Epidermal melanocyte (primary cell): ENCODE results near the gene DEGS2.

Source experiments
- DNase-seq: peaks from one replicate; pipeline ENCODE4 v3.0.0; 2011; ENCODE audit warnings: low spot score; ENCODE audit not compliant: insufficient read length

DEGS2 gene

GRCh38 chr14:100115236-100115635 is 44.2 kb downstream of the DEGS2 start:
- DNase-seq = no peak

GRCh38 chr14:100114109-100114765 is 45.2 kb downstream of the DEGS2 start:
- DNase-seq = no peak

- no peak for DNase-seq
Measured at GRCh38 chr14:100111931-100112704, 47.3 kb downstream of the DEGS2 start.

- no peak for DNase-seq
Measured at GRCh38 chr14:100110816-100111215, 48.6 kb downstream of the DEGS2 start.

GRCh38 chr14:100109594-100109955 is 49.9 kb downstream of the DEGS2 start:
- DNase-seq = no peak

- DNase-seq = no peak
Measured at GRCh38 chr14:100108840-100109593, 50.4 kb downstream of the DEGS2 start.

- DNase-seq = peak; percentile 84
Measured at GRCh38 chr14:100108042-100108825, 51.2 kb downstream of the DEGS2 start.

GRCh38 chr14:100107236-100107635 is 52.2 kb downstream of the DEGS2 start:
- no peak for DNase-seq

- DNase-seq = no peak
Measured at GRCh38 chr14:100106250-100107112, 53.0 kb downstream of the DEGS2 start.

- no peak for DNase-seq
Measured at GRCh38 chr14:100105357-100106169, 53.9 kb downstream of the DEGS2 start.

- no peak for DNase-seq
Measured at GRCh38 chr14:100104523-100105300, 54.7 kb downstream of the DEGS2 start.

- no peak for DNase-seq
Measured at GRCh38 chr14:100104006-100104352, 55.5 kb downstream of the DEGS2 start.

GRCh38 chr14:100103250-100104005 is 56.0 kb downstream of the DEGS2 start:
- no peak for DNase-seq

- DNase-seq = no peak
Measured at GRCh38 chr14:100102156-100102785, 57.2 kb downstream of the DEGS2 start.

GRCh38 chr14:100100032-100100703 is 59.3 kb downstream of the DEGS2 start:
- no peak for DNase-seq

- no peak for DNase-seq
Measured at GRCh38 chr14:100098171-100098570, 61.3 kb downstream of the DEGS2 start.

- no peak for DNase-seq
Measured at GRCh38 chr14:100096656-100097055, 62.8 kb downstream of the DEGS2 start.
